Kidney tubule cell (primary cell): ENCODE measurements around the gene NLGN4Y.
"Not testable (repeated sequence)": the region's sequence is repeated elsewhere in the genome, so short reads cannot be mapped to it uniquely, and the experiment has no call there.

ENCODE experiments used
- DNase-seq: peaks from one replicate; pipeline ENCODE4 v3.0.0-alpha.2; 2018; ENCODE audit warnings: low spot score

The NLGN4Y gene

DNA sequence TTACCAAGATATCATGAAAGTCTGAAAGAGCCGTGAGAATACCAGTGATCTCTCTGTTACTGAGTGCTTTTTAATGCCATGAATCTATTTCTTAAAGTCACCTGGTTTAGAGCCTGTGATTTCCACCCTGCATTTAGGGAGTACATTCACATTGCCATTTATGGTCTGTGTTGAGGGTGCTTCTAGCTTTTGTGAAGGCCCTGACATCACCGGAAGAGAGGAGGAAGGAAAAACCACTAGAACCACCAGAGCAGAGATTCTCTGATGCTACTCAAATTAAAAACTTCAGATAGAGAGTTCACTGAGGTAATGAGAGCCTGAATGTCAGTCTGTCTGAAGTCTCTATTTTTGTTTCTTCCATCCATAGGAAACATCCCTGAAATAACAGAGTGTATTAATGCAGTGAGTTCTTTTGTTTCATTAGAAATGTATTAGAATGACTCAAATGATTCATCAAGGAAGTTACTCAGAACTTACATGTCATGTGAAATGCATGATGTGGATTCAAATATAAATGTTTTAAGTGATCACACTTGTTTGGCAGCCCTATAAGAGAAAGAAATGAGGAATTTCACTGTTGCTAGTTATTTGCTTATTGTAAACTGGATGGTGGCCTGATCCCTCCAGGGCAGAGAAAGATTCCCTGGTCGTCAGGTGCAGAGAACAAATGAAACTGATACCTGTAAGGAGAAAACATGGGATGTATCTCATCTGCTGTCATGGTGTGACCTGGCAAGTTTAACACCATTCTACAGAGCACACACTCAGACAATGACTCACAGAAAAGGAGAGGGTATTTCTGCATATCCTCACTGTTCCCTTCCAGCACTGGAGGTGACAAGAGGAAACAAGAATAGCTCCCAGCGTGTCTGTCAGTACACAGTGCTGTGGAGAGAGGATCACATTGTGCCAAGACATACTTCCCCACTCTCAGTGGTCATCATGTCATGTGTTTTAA lies 310.1 kb downstream of the NLGN4Y start:
- no peak for DNase-seq

DNA sequence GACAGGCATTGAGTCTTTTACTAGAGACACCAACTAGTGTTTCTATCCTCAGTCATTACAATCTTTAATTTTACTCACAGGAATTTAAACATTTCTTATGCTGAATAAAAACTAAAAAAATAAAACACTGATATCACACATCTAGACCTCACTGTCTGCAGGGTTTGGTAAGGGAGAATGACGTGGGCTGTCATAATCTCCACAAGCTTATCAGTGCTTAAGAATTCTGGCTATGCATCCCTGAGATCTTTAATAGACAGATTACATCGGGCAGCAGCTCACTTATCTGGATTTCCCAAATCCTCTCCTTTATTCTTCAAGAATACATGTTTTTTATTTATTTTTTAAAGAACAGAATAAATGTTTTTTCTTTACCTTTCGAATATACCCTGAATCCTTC lies 313.1 kb downstream of the NLGN4Y start:
- DNase-seq = no peak

DNA sequence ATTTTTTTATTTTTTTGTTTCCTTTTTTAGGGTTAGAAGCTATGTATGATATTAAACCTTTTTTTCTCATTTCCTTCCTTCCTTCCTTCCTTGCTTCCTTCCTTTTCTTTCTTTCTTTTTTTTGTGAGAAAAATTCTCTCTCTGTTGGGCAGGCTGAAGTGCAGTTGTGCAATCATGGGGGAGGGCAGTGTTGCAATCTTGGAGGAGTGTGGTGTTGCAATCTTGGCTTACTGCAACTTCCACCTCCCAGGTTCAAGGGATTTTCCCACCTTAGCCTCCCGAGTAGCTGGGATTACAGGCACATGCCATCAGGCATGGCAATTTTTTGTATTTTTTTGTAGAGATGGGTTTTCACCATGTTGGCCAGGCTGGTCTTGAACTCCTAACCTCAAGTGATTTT lies 326.4 kb downstream of the NLGN4Y start:
- DNase-seq = no peak

DNA sequence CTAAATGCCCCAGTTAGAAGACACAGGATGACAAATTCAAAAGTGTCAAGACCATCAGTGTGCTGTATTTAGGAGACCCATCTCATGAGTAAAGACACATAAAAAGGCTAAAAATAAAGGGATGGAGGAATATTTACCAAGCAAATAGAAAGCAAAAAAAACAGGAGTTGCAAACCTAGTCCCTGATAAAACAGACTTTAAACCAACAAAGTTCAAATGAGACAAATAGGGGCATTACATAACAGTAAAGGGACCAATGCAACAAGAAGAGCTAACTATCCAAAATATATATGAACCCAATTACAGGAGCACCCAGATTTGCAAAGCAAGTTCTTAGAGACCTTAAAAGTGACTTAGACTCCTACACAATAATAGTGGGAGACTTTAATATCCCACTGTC lies 336.1 kb downstream of the NLGN4Y start:
- no peak for DNase-seq

DNA sequence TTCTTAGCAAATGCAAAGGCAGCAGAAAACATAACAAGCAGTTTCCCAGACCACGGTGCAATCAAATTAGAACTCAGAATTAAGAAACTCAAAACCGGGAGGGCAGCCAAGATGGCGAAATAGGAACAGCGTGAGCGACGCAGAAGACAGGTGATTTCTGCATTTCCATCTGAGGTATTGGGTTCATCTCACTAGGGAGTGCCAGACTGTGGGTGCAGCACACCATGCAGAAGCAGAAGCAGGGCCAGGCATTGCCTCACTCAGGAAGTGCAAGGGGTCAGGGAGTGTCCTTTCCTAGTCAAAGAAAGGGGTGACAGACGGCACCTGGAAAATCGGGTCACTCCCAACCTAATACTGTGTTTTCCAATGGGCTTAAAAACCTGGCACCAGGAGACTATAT lies 336.7 kb downstream of the NLGN4Y start:
- DNase-seq = not testable (repeated sequence)

DNA sequence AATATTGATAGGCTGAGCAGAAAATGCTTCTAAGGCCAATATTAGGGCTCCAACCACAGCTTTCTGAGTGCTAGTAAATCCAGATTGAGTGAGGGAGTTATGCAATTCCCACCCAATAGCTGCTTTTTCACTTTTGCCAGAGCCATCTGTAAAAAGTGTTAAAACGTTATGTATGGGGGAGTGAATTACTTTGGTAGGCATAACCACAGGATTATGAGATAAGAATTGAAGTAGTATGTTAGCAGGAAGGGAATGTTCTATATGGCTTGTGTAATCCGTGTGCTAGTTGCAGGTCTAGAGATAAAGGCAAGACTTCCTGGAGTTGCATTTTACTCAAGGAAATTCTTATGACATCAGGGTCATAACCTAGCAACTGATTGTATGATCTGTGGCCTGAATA lies 347.6 kb downstream of the NLGN4Y start:
- no peak for DNase-seq
